NCI-H128 (cell line): ENCODE measurements around the gene FARP1.
A peak's percentile ranks its signal among the peaks of the same experiment; 100 is the strongest.
"Not testable (repeated sequence)": the region's sequence is repeated elsewhere in the genome, so short reads cannot be mapped to it uniquely, and the experiment has no call there.

Experiments
- DNase-seq: peaks from one replicate; lab custom pipeline; 2025; ENCODE audit not compliant: unreplicated experiment; lab: John Stamatoyannopoulos, UW

Gene FARP1

GRCh38 chr13:98389319-98389718 lies 246.4 kb downstream of the FARP1 start:
- no peak for DNase-seq

GRCh38 chr13:98390086-98390715 lies 247.3 kb downstream of the FARP1 start:
- DNase-seq: no peak

DNA sequence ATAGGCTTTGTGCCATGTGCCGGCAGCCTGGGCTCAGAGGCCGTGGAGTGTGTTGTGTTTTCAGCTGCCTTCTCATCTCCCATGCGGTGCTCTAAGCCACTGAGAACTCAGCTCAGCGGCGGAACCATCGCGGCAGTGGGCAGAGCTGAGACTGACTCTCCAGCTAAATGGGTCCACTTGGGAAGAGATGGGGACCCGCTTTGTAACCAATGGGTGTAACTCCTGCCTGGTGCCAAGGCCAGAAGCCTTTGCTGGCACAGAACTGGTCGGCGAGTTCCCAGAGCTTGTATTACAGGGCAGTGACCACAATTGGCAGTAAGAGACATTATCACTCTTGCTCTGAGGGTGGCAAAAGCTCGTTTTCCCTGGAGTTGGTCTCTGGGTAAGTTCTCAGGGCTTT lies 251.0 kb downstream of the FARP1 start:
- DNase-seq: no peak

DNA sequence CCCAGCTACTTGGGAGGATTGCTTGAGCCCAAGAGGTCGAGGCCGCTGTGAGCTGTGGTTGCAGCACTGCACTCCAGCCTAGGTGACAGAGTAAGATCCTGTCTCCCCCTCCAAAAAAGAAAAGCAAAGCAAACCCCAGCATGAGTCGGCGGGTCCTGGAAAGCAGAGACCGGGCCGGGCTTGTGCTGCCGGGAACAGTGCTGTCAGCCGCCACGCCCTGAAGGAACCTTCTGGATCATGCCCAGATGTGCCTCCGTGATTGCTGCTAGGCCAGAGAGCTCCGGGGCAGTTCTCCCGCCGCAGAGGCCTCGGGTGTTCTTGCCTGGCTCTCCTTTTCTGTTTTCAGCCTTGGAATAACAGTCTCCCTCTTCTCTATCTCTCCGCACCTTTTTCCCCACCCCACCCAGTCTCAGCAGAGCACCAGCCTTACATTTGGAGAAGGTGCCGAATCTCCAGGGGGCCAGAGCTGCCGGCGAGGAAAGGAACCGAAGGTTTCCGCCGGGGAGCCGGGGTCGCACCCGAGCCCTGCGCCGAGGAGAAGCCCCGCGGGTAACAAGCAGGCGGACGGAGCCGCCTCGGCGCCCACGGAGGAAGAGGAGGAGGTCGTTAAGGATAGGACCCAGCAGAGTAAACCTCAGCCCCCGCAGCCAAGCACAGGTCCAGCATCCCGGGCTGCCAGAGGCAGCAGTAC lies 252.1 kb downstream of the FARP1 start:
- no peak for DNase-seq

DNA sequence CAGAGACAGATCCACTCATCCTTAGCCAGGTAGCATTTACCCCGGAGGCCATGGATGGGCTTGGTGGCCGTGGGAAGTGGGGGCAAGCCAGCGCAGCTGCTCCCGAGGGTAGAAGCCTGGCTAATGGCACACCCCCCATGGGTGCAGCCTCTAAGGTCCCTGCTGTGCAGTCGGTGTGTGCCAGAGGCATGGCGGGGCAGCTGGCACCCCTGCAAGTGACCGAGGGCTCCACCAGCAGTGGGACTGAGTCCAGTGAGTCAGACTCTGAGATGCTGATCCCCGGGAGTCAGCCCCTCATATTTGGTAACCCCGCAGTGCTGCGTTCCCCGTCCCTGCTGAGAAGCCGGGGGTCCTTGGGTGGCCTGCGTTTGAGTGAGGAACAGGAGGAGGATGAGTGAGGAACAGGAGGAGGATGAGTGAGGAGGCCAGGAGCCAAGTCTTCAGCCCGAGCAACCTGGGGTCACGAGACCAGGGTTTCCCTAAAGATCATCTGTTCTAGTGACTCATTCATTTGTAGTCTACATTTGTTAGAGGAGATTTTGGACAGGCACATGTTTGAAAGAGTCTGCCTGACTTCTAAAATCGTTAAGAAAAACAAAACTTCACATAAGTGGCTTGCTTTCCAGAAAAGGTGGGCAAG lies 253.3 kb downstream of the FARP1 start:
- no peak for DNase-seq

DNA sequence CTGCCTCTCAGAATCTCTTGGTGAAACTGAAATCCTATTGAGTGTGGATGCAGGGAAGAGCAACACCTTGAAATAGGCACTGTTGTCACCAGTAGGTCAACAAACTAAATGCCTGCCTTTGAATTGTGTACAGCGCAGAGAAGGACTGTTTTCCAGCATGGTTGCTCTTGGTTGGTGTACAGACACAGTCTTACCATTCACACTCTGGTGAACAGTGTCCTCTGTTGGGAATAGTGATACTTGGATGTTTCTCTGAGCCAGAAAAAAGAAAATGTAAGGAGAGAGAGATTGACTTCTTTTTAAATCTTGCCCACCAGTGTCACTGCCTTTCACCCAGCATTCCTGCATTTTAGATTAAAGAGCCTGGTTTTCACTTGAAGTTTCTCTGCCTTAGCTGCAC lies 254.3 kb downstream of the FARP1 start:
- DNase-seq: no peak

DNA sequence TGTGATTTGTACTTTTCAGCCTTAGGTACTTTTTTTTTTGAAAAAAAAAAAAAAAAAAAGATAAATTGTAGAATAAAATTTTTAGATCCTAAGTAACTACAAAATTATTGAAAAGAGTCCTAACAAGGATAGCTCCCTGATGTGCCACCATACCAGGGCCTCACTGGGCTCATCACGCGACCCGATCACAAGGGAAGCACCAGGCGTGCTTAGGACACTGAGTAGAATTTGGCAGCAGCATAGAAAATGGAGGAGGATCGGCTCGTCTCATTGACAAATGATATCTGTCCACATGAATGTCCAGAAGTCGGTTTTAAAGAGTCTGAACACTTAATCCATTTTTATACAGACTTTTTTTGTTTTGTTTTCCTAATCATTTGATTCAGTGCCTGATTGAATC lies 255.0 kb downstream of the FARP1 start:
- DNase-seq: no peak

DNA sequence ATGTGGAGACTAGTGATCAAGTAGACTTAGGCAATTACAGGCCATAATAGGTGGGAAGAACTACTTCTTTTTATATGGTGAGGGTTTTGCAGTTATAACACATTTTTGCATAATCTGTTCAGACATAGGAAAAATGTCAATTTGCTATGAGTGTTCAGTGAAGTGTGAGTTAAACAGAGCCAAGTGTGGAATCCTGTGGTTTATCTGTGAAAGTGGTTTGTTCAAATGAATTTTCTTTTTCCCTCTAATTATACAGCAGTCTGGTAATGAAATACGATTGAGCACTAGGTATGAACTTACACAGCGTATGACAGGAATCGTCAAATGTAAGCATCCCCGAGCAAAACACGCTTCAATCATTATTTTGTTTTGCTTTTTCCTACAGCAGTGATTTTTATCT lies 255.7 kb downstream of the FARP1 start:
- DNase-seq: no peak

DNA sequence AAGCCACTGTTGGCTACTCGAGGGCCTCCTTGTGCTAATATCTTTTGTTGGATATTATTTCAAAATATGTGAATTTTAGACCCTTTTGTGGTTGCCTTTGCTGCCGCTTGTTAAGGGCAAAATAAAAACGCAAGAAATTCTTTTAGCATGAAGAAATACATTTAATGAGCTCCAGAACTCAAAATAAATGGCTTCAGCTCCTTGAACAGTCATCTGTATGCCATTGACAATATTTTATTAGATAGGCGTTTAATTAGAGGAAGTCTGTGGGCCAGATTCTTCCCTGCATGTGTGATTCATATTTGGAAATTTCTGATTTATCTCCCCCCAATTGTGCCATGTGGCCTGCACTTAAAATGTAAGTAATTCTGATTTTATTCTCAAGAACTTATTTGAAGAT lies 256.9 kb downstream of the FARP1 start:
- DNase-seq: no peak

DNA sequence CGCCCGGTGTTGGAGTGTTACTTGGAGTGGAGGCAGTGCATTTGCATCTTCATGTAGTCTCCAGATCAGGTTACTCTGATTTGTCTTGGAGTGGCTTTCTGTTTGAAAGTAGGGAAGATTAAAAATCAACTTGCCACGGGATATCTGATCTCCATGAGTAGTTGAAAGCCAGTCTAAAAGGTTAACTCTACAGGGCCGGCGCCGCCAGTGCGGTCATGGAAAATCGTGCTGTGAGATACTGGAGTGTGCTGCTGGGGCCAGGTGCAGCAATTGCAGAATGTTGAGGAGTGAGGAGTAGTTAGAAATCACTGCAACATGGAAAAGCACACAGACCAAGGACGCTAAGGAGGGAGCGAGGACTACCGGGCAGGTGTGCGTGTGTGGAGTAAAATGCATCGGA lies 259.0 kb downstream of the FARP1 start:
- peak; percentile 91 for DNase-seq

DNA sequence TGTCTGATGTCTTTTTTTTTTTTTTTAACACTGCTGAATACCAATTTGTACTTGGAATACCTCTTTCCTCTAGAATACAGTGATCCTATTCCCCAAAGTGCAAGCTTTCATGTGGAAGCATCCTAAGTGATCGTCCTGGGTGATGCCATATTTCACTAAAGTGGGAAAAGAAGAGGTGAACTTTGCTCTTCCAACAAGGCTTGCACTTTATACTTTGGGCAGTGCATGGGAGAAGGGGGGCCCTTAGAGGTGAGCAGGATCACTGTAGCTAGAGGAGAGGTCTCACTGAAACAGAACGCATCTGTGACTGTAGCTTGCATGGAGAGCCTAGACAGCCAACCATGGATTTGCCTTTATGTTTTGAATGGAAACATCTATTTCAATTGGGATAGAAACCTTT lies 260.2 kb downstream of the FARP1 start:
- no peak for DNase-seq

DNA sequence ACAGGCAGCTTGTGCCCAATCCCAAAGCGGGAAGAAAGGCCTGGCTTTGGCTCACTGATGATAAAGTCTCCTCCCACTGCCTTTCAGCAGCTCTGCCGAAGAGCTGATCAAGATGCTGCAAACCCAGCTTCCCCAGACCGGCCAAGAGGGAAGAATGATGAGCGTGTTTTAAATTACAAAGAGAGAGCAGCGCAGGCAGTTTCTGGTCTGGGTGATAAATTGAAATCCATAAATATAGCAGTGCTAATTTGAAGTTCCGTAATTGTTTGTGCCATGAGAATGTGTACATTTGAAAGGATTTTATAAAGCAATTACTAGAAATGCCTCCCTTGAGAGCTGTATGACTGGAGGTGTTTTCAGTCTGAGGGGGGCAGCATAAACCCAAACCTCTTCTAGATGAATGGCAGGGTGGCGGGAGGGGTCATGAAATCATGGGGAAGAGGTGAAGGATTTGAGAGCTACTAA lies 262.2 kb downstream of the FARP1 start:
- DNase-seq: peak; percentile 48

- no peak for DNase-seq
These were observed 262.9 kb downstream of the FARP1 start for GRCh38 chr13:98405690-98406344.

DNA sequence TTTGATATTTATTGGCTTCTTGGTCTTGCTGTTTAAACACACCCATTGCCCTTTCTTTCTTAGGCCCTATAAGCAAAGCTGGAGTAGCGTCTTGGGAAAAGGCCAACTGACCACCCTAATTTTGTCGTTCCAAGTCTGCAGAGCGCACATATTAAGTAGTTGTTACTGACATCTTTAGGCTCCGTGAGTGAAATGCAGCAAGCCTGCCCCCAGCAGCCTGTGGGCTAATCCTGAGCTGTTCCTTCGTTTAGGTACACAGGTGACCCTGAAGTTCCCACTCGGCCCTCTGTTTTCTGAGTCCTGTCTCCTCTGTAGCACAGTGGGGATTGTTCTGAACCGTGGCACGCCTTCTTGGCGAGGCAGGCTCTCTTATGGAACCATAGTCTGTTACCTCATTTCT lies 263.5 kb downstream of the FARP1 start:
- no peak for DNase-seq

DNA sequence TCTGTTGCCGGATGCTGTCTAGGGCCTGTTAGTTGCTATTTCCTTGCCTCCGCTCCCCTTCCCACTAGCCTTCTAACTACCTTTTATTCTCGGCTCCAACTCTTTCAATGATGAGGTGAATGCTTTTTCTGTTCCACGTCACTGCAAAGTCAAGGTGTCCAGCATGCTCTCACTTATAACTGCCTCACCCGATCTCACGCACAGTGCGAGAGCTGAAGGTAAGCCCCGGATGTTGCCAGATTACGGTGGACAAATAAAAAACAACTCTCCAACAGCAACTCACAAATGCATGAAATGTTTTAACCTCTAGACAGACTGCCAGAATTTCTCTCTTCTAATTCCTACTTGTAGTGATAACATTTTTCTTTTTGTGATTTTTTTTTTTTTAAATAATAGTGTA lies 264.1 kb downstream of the FARP1 start:
- no peak for DNase-seq

DNA sequence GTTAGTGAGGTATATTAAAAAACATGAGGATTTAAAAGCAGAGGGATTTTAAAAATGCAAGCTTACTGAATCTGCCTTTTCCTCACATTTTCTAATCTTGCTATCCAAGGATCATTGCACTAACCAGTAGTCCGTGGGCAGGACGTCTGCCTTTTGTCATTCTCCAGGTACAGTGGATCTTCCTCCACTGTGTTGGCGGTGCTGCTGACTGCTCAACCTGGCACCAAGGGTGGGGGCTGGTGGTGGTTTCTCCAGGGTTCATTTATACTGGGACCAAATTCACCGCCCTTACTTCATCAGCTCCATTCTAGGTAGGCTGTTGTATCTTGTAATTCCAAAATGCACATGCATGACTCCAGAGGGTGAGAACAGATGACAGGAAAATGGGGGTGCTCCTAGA lies 264.7 kb downstream of the FARP1 start:
- no peak for DNase-seq

DNA sequence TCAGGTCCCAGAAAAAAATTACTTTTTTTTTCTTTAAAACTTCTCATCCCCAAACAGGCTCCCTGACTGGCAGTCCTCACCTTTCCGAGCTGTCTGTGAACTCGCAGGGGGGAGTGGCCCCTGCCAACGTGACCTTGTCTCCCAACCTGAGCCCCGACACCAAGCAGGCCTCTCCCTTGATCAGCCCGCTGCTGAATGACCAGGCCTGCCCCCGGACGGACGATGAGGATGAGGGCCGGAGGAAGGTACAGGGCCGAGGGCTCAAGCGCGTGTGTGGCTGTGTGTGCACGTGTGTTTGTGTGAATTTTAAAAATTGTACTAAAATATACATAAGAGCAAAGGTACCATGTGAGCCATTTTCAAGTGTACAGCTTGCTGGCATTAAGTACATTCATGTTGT lies 266.4 kb downstream of the FARP1 start:
- no peak for DNase-seq

GRCh38 chr13:98410612-98411011 lies 267.7 kb downstream of the FARP1 start:
- DNase-seq: no peak

GRCh38 chr13:98411013-98411412 lies 268.1 kb downstream of the FARP1 start:
- no peak for DNase-seq

- DNase-seq: no peak
These were observed 268.8 kb downstream of the FARP1 start for GRCh38 chr13:98411617-98412265.

DNA sequence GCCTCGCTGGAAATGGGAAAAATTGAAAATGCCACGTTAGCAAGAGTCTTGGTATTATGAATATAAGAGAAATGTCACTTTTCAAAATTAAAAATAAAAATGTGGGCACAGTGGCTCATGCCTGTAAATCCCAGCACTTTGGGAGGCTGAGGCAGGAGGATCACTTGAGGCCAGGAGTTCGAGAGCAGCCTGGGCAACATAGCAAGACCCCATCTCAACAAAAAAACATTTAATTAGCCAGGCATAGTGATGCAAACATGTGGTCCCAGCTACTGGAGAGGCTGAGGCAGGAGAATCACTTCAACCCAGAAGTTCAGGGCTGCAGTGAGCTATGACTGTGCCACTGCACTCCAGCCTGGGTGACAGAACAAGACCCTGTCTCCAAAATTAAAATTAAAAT lies 270.4 kb downstream of the FARP1 start:
- not testable (repeated sequence) for DNase-seq
